Fibroblast of lung (primary cell): Measurements from ENCODE around the gene MMP20. TPM values are rescaled to one million over a fixed set of nuclear protein-coding genes. Genes with fewer than 3 reads are reported as not detected.
A peak's percentile ranks its signal among the peaks of the same experiment; 100 is the strongest.

Source experiments
- DNase-seq, 2 donors: peaks; one replicate each; pipeline versions ENCODE4 v3.0.0 to v3.0.0-alpha.2; 2010; ENCODE audit warnings: low read depth in 2 of 2
- H2AFZ ChIP-seq: 2 replicates; pipeline ENCODE4 v1.5.1; 2012; ENCODE audit warnings: low read length, control low read depth, inconsistent platforms
- H3K27ac ChIP-seq: 2 replicates; pipeline ENCODE4 v1.5.1; 2011; ENCODE audit warnings: low read length, control low read depth; ENCODE audit not compliant: insufficient read depth
- H3K27me3 ChIP-seq: 2 replicates; pipeline ENCODE4 v1.5.1; 2011; ENCODE audit warnings: mild to moderate bottlenecking, low read length; ENCODE audit not compliant: control insufficient read depth, insufficient read depth
- H3K36me3 ChIP-seq: 2 replicates; pipeline ENCODE4 v1.5.1; 2011; ENCODE audit warnings: low read length; ENCODE audit not compliant: control insufficient read depth, insufficient read depth
- H3K4me1 ChIP-seq: 2 replicates; pipeline ENCODE4 v1.5.1; 2011; ENCODE audit warnings: low read length; ENCODE audit not compliant: control insufficient read depth, insufficient read depth; ENCODE audit errors: extremely low read depth
- H3K4me2 ChIP-seq: 2 replicates; pipeline ENCODE4 v1.5.1; 2011; ENCODE audit warnings: low read length, control low read depth; ENCODE audit not compliant: insufficient read depth; ENCODE audit errors: extremely low read depth
- H3K4me3 ChIP-seq, 4 experiments: fragments of 200-600 bp in 1 of 4; sonication (generic) in 1 of 4; replicated peaks in 1 of 4; 2 replicates each; pipeline ENCODE4 v1.5.1; 2011 to 2016; ENCODE audit warnings: low read length in 4 of 4, low read depth in 3 of 4, mild to moderate bottlenecking in 3 of 4, control low read depth in 2 of 4, inconsistent platforms in 1 of 4, mixed read lengths in 1 of 4; ENCODE audit not compliant: insufficient read depth in 1 of 4; ENCODE audit errors: control extremely low read depth in 1 of 4
- H3K79me2 ChIP-seq: 2 replicates; pipeline ENCODE4 v1.5.1; 2012; ENCODE audit warnings: mild to moderate bottlenecking, low read length, inconsistent platforms; ENCODE audit not compliant: control insufficient read depth, insufficient read depth
- H3K9ac ChIP-seq: 2 replicates; pipeline ENCODE4 v1.5.1; 2011; ENCODE audit warnings: mild to moderate bottlenecking, low read length, control low read depth; ENCODE audit not compliant: insufficient read depth
- H3K9me3 ChIP-seq: 2 replicates; pipeline ENCODE4 v1.5.1; 2012; ENCODE audit warnings: low read depth, low read length; ENCODE audit not compliant: control insufficient read depth, insufficient read depth
- H4K20me1 ChIP-seq: 2 replicates; pipeline ENCODE4 v1.5.1; 2011; ENCODE audit warnings: low read length; ENCODE audit not compliant: control insufficient read depth, insufficient read depth; ENCODE audit errors: extremely low read depth
- CTCF ChIP-seq, 2 donors: IDR thresholded peaks in 1 of 2; conservative IDR thresholded peaks in 1 of 2; 1 replicate in 1 of 2; 2 replicates in 1 of 2; pipeline ENCODE4 v1.5.1; 2011 to 2012; ENCODE audit warnings: low read length in 2 of 2, control low read depth in 1 of 2, inconsistent platforms in 1 of 2, low read depth in 1 of 2, mild to moderate bottlenecking in 1 of 2
- EZH2 ChIP-seq: IDR thresholded peaks from 2 replicates; pipeline ENCODE4 v1.5.1; 2012; ENCODE audit warnings: low read length, control low read depth, mild to moderate bottlenecking; ENCODE audit errors: missing control alignments
- polyA plus RNA-seq, 2 donors: library from polyadenylated mRNA; depleted of rRNA in 1 of 2; stranded (reverse) in 1 of 2; unstranded in 1 of 2; fragments of >200 nt; gene quantifications; 2 replicates each; pipeline ENCODE4 v1.2.1, GENCODE V29; 2011 to 2012; ENCODE audit warnings: missing spikeins in 1 of 2
- total RNA-seq: library from RNA; depleted of rRNA; stranded (reverse); fragments of >200 nt; gene quantifications from 2 replicates; pipeline ENCODE4 v1.2.1, GENCODE V29; 2014

MMP20 gene
- total and polyA plus RNA-seq, 2 donors (not counting 1 experiment from before 2014, with no cell fraction given) = not detected

DNA sequence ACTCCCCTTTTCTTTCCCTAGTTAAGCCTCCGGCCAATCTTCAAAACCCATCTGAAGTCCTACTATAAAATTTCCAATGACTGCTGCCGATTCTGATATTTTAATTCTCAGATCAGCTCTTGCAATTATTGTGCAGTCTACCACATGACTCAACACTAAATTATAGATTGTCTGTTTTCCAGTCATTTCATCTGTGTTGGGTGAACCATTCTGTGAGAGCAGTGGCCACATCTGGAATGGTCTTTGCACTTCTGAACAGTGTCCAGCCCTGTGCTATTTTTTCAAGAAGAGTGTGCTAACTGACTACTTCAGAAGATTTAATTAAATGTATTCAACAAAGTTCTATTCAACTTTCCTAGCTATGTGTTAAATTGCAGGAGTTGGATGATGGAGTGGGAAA lies 47.4 kb downstream of the MMP20 start:
- DNase-seq = no peak
- no peaks in the 10 kb centered on the region for H4K20me1 ChIP-seq

GRCh38 chr11:102577182-102577581 lies 48.0 kb downstream of the MMP20 start:
- DNase-seq = peak in 1 of 2 donors; percentile 20

More for the DNA sequence above, 47.4 kb downstream of the MMP20 start:
- Histone ChIP-seq H3K27ac (no peak overlapping the region), H3K36me3 (no peaks in the 10 kb centered on the region), H3K4me3 (no peak overlapping the region), H3K9ac (no peak overlapping the region), H3K9me3 (no peaks in the 10 kb centered on the region), H3K79me2 (no peaks in the 10 kb centered on the region), H3K4me2 (no peak overlapping the region), H3K4me1 (no peaks in the 10 kb centered on the region), H2AFZ (no peak overlapping the region), H3K27me3 (no peaks in the 10 kb centered on the region)
- TF ChIP-seq EZH2 (no peak), CTCF (conservative IDR thresholded peaks at IDR 0.05 in 1 of 2, IDR thresholded peaks at IDR 0.05 in 1 of 2; ENCODE audit: low read depth in 1 of 2, low read length in 2 of 2) (no peak)

DNA sequence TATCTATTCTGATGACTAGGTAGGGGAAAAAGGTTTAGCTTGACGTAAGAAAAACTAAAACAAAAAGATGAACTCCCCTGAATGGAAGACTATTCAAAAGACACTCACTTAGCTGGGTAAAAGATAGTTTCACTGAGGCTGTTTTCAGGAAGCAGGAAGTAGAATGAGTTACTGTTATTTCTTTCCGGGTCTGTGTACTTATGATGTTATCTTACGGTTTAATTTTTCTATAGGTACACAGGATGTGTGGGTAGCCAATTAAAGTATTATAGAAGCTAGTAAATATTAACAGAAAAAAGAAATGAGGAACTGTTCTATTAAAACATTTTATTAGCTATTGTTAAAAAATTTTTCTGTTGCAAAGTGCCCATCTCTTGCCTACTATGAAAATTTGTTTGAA lies 48.8 kb downstream of the MMP20 start:
- H4K20me1 ChIP-seq = no peaks in the 10 kb centered on the region
- no peak for TF ChIP-seq CTCF (conservative IDR thresholded peaks at IDR 0.05 in 1 of 2, IDR thresholded peaks at IDR 0.05 in 1 of 2; ENCODE audit: low read depth in 1 of 2, low read length in 2 of 2)
- no peak for TF ChIP-seq EZH2
- no peaks in the 10 kb centered on the region for H3K36me3 ChIP-seq
- no peak overlapping the region for H3K27ac ChIP-seq
- no peaks in the 10 kb centered on the region for H3K27me3 ChIP-seq
- no peak overlapping the region for H3K4me3 ChIP-seq
- H3K9me3 ChIP-seq = no peaks in the 10 kb centered on the region
- H3K4me2 ChIP-seq = no peak overlapping the region
- H3K9ac ChIP-seq = no peak overlapping the region
- DNase-seq = no peak
- no peaks in the 10 kb centered on the region for H3K79me2 ChIP-seq
- no peak overlapping the region for H2AFZ ChIP-seq
- H3K4me1 ChIP-seq = no peaks in the 10 kb centered on the region

More at GRCh38 chr11:102577182-102577581, 48.0 kb downstream of the MMP20 start:
- Histone ChIP-seq H3K9ac (no peak overlapping the region), H3K27me3 (no peaks in the 10 kb centered on the region), H3K4me3 (no peak overlapping the region), H3K4me1 (no peaks in the 10 kb centered on the region), H4K20me1 (no peaks in the 10 kb centered on the region), H3K36me3 (no peaks in the 10 kb centered on the region), H3K79me2 (no peaks in the 10 kb centered on the region), H2AFZ (no peak overlapping the region), H3K27ac (no peak overlapping the region), H3K4me2 (no peak overlapping the region), H3K9me3 (no peaks in the 10 kb centered on the region)
- TF ChIP-seq CTCF (conservative IDR thresholded peaks at IDR 0.05 in 1 of 2, IDR thresholded peaks at IDR 0.05 in 1 of 2; ENCODE audit: low read depth in 1 of 2, low read length in 2 of 2) (no peak), EZH2 (no peak)
